Ishikawa (cell line): ENCODE measurements around the gene CACNA1F.

Source experiments
- CEBPB ChIP-seq: IDR thresholded peaks from 2 replicates; pipeline ENCODE4 v1.6.1; 2012
- CREB1 ChIP-seq: IDR thresholded peaks from 2 replicates; pipeline ENCODE4 v1.6.1; 2012; ENCODE audit warnings: low read depth
- EGR1 ChIP-seq: IDR thresholded peaks from 2 replicates; pipeline ENCODE4 v1.6.1; 2012
- EP300 ChIP-seq: IDR thresholded peaks from 2 replicates; pipeline ENCODE4 v1.6.1; 2012; ENCODE audit warnings: borderline replicate concordance
- FOXM1 ChIP-seq: IDR thresholded peaks from 2 replicates; pipeline ENCODE4 v1.6.1; 2012; ENCODE audit warnings: low read depth, borderline replicate concordance
- MAX ChIP-seq: IDR thresholded peaks from 2 replicates; pipeline ENCODE4 v1.6.1; 2012
- NFIC ChIP-seq: IDR thresholded peaks from 2 replicates; pipeline ENCODE4 v1.6.1; 2012
- RAD21 ChIP-seq: IDR thresholded peaks from 2 replicates; pipeline ENCODE4 v1.6.1; 2012; ENCODE audit warnings: low read depth
- REST ChIP-seq: IDR thresholded peaks from 2 replicates; pipeline ENCODE4 v1.6.1; 2012; ENCODE audit warnings: low read depth, mild to moderate bottlenecking
- TAF1 ChIP-seq: IDR thresholded peaks from 2 replicates; pipeline ENCODE4 v1.6.1; 2012; ENCODE audit warnings: low read depth, mild to moderate bottlenecking
- TCF12 ChIP-seq: IDR thresholded peaks from 2 replicates; pipeline ENCODE4 v1.6.1; 2012; ENCODE audit warnings: low read depth
- TEAD4 ChIP-seq: IDR thresholded peaks from 2 replicates; pipeline ENCODE4 v1.6.1; 2012
- USF1 ChIP-seq: IDR thresholded peaks from 2 replicates; pipeline ENCODE4 v1.6.1; 2012
- YY1 ChIP-seq: IDR thresholded peaks from 2 replicates; pipeline ENCODE4 v1.6.1; 2012; ENCODE audit warnings: low read depth
- ZBTB7A ChIP-seq: IDR thresholded peaks from 2 replicates; pipeline ENCODE4 v1.6.1; 2012; ENCODE audit warnings: low read depth

CACNA1F gene

GRCh38 chrX:49276671-49277534 lies 43.8 kb upstream of the CACNA1F start:
- TF ChIP-seq USF1 (no peak), YY1 (no peak), TAF1 (no peak), CREB1 (no peak), FOXM1 (no peak), EP300 (no peak), REST (no peak), ZBTB7A (no peak), EGR1 (no peak), CEBPB (no peak), RAD21 (no peak), NFIC (no peak), TEAD4 (no peak)

GRCh38 chrX:49276207-49276606 lies 43.1 kb upstream of the CACNA1F start:
- no peak for TF ChIP-seq RAD21

- no peak for TF ChIP-seq USF1
- TF ChIP-seq CEBPB, result no peak
- no peak for TF ChIP-seq CREB1
- no peak for TF ChIP-seq REST
- no peak for TF ChIP-seq RAD21
- no peak for TF ChIP-seq TEAD4
- TF ChIP-seq YY1, result no peak
- TF ChIP-seq TCF12, result no peak
- no peak for TF ChIP-seq EP300
- no peak for TF ChIP-seq NFIC
- no peak for TF ChIP-seq TAF1
Observed at GRCh38 chrX:49273181-49273727, 40.1 kb upstream of the CACNA1F start.

GRCh38 chrX:49272421-49272820 lies 39.3 kb upstream of the CACNA1F start:
- TF ChIP-seq REST (no peak), RAD21 (no peak), TCF12 (no peak), TEAD4 (no peak), CEBPB (no peak), ZBTB7A (no peak), TAF1 (no peak), EGR1 (no peak), FOXM1 (no peak), USF1 (no peak), MAX (no peak), YY1 (no peak), CREB1 (no peak), NFIC (no peak), EP300 (no peak)
